ENCODE data around the gene DYSF. TPM values are rescaled to one million over a fixed set of nuclear protein-coding genes. Genes with fewer than 3 reads are reported as not detected.
A peak's percentile ranks its signal among the peaks of the same experiment; 100 is the strongest.

DYSF gene
- total and polyA plus RNA-seq, 2 donors (not counting 3 experiments of a cell fraction or from before 2014, with no cell fraction given) = 50.9 to 152 TPM

DNA sequence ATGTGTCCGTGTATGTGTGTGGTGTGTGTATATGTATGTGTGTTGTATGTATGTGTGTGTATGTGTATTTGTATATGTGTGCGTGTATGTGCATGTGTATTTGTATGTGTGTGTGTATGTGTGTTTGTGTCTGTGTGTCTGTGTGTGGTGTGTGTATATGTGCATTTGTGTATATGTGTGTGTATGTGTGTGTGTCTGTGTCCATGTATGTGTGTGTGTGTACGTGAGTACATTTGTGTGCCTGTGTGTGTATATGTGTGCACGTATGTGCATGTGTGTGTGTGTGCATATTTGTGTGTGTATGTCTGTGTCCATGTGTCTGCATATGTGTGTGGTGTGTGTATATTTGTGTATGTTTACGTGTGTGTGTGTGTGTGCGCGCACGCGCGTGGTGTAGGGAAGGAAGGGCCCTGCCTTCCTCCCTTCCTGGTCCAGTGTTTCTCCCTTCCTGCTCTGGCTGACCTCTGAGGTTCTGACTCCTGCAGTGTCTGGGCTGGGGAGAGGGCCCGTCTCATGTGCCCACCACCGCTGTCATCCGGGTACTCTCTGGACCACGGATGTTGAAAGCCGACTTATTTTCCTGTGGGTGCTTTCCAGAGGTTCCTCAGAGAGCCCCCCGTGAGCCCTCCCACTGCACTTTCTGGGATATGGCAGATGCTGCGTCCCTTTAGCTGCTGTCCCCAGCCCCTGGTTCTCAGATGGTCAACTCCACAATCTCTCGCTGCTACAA is 209.5 kb downstream of the DYSF start:
- FAIRE-seq = no peak
- dilution Hi-C loops (cut with MboI; ENCODE audit: extremely low pct_ligation_motif_present, low sequenced_read_pairs) = no loop called here

DNA sequence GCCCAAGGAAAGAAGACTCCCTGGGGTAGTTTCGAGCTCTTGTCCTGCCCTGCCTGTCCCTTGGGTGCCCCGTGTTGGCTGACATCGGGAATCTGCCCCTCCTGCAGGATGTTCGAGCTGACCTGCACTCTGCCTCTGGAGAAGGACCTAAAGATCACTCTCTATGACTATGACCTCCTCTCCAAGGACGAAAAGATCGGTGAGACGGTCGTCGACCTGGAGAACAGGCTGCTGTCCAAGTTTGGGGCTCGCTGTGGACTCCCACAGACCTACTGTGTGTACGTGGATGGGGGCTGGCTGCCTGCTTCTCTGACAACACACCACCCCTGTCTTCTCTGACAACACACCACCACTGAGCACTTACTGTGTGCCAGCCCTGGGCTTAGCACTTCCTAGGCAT is 210.8 kb downstream of the DYSF start:
- TF ChIP-seq POLR2A (IDR thresholded peaks at IDR 0.05; ENCODE audit: low read depth, low read length) = no peak
- no peak for TF ChIP-seq POLR2AphosphoS5 (IDR thresholded peaks at IDR 0.05; ENCODE audit: insufficient read depth, low read depth, low read length)
- TF ChIP-seq, protein P1, sequence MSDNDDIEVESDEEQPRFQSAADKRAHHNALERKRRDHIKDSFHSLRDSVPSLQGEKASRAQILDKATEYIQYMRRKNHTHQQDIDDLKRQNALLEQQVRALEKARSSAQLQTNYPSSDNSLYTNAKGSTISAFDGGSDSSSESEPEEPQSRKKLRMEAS (IDR thresholded peaks at IDR 0.05; ENCODE audit: insufficient read depth, insufficient read length) = no peak
- no peak for TF ChIP-seq EZH2 (IDR thresholded peaks at IDR 0.05; ENCODE audit: borderline replicate concordance, low read depth, low read length, severe bottlenecking)
- no peak for TF ChIP-seq JUN (IDR thresholded peaks at IDR 0.05; ENCODE audit: borderline replicate concordance, insufficient read depth, insufficient read length, low read depth)
- TF ChIP-seq FOS (IDR thresholded peaks at IDR 0.05; ENCODE audit: borderline replicate concordance, insufficient read depth, low read length) = no peak
- no peak for TF ChIP-seq MYC (IDR thresholded peaks at IDR 0.05; ENCODE audit: low read depth, low read length)
- TF ChIP-seq, protein P2, sequence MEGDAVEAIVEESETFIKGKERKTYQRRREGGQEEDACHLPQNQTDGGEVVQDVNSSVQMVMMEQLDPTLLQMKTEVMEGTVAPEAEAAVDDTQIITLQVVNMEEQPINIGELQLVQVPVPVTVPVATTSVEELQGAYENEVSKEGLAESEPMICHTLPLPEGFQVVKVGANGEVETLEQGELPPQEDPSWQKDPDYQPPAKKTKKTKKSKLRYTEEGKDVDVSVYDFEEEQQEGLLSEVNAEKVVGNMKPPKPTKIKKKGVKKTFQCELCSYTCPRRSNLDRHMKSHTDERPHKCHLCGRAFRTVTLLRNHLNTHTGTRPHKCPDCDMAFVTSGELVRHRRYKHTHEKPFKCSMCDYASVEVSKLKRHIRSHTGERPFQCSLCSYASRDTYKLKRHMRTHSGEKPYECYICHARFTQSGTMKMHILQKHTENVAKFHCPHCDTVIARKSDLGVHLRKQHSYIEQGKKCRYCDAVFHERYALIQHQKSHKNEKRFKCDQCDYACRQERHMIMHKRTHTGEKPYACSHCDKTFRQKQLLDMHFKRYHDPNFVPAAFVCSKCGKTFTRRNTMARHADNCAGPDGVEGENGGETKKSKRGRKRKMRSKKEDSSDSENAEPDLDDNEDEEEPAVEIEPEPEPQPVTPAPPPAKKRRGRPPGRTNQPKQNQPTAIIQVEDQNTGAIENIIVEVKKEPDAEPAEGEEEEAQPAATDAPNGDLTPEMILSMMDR (IDR thresholded peaks at IDR 0.05; ENCODE audit: extremely low read depth in 1 of 2, insufficient read depth in 1 of 2, low read depth in 1 of 2, low read length in 2 of 2) = no peak
- no peak for TF ChIP-seq GATA2 (IDR thresholded peaks at IDR 0.05; ENCODE audit: insufficient read depth, insufficient read length, low read depth, low read length)
- no peaks in the 10 kb centered on the region for H3K4me1 ChIP-seq (ENCODE audit: control insufficient read depth, extremely low read depth, insufficient read depth, low read length)
- BruUV-seq (replicated peaks) = no TSS peak
- intact Hi-C loops (cut with micrococcal nuclease) = no loop called here
- H4K20me1 ChIP-seq (replicated peaks; ENCODE audit: control insufficient read depth, extremely low read depth, insufficient read depth, low read length) = no peaks in the 10 kb centered on the region
- H3K36me3 ChIP-seq (ENCODE audit: control insufficient read depth in 2 of 2, extremely low read depth in 1 of 2, insufficient read depth in 2 of 2, low read length in 2 of 2) = peaks cover 2 to 42% of the 10 kb centered on the region in 2 experiments
- dilution Hi-C loops (cut with MboI; ENCODE audit: extremely low pct_ligation_motif_present, low sequenced_read_pairs) = no loop called here
- POLR2A ChIA-PET = no interaction called here
- no peak overlapping the region for H2AFZ ChIP-seq (ENCODE audit: low read depth, low read length)
- H3K27me3 ChIP-seq (ENCODE audit: control insufficient read depth in 2 of 2, insufficient read depth in 2 of 2, low read length in 2 of 2) = no peaks in the 10 kb centered on the region
- H3K27ac ChIP-seq (ENCODE audit: insufficient read depth, low read depth, low read length) = no peak overlapping the region
- H3K9me1 ChIP-seq (replicated peaks; ENCODE audit: control insufficient read depth, extremely low read depth, insufficient read depth, low read length) = no peaks in the 10 kb centered on the region
- no peak overlapping the region for H3K4me2 ChIP-seq (ENCODE audit: insufficient read depth, low read length)
- no peaks in the 10 kb centered on the region for H3K9me3 ChIP-seq (replicated peaks; ENCODE audit: control insufficient read depth, insufficient read depth, low read length)
- H3K79me2 ChIP-seq (ENCODE audit: control insufficient read depth, insufficient read depth, low read length) = no peaks in the 10 kb centered on the region
- no peak overlapping the region for H3K9ac ChIP-seq (replicated peaks; ENCODE audit: extremely low read depth, insufficient read depth, low read length)
- FAIRE-seq = no peak
- H3K4me3 ChIP-seq (replicated peaks in 1 of 3; ENCODE audit: insufficient read depth in 1 of 3, low read depth in 1 of 3, low read length in 3 of 3) = no peak overlapping the region
- DNase-seq (ENCODE audit: low read depth, low spot score) = no peak
- CTCF ChIA-PET = interaction anchor here (1.0 kb wide), 2 partner anchors 54 to 365 kb away, joined by 3 read pairs; no protein-coding TSS in a partner anchor

More for the DNA sequence above, 209.5 kb downstream of the DYSF start:
- no TSS peak for BruUV-seq (replicated peaks)
- H3K4me1 ChIP-seq (ENCODE audit: control insufficient read depth, extremely low read depth, insufficient read depth, low read length) = no peaks in the 10 kb centered on the region
- H4K20me1 ChIP-seq (replicated peaks; ENCODE audit: control insufficient read depth, extremely low read depth, insufficient read depth, low read length) = no peaks in the 10 kb centered on the region
- CTCF ChIA-PET = interaction anchor here (1.7 kb wide), 1 partner anchor 135 kb away, joined by 4 read pairs; no protein-coding TSS in a partner anchor
- no peak overlapping the region for H3K9ac ChIP-seq (replicated peaks; ENCODE audit: extremely low read depth, insufficient read depth, low read length)
- intact Hi-C loops (cut with micrococcal nuclease) = no loop called here
- no peak overlapping the region for H3K4me2 ChIP-seq (ENCODE audit: insufficient read depth, low read length)
- H3K9me3 ChIP-seq (replicated peaks; ENCODE audit: control insufficient read depth, insufficient read depth, low read length) = no peaks in the 10 kb centered on the region
- no peaks in the 10 kb centered on the region for H3K27me3 ChIP-seq (ENCODE audit: control insufficient read depth in 2 of 2, insufficient read depth in 2 of 2, low read length in 2 of 2)
- no peak overlapping the region for H3K27ac ChIP-seq (ENCODE audit: insufficient read depth, low read depth, low read length)
- no peaks in the 10 kb centered on the region for H3K9me1 ChIP-seq (replicated peaks; ENCODE audit: control insufficient read depth, extremely low read depth, insufficient read depth, low read length)
- H3K4me3 ChIP-seq (replicated peaks in 1 of 3; ENCODE audit: insufficient read depth in 1 of 3, low read depth in 1 of 3, low read length in 3 of 3) = no peak overlapping the region
- H3K36me3 ChIP-seq (ENCODE audit: control insufficient read depth in 2 of 2, extremely low read depth in 1 of 2, insufficient read depth in 2 of 2, low read length in 2 of 2) = peaks cover 6 to 38% of the 10 kb centered on the region in 2 experiments
- POLR2A ChIA-PET = no interaction called here
- no peaks in the 10 kb centered on the region for H3K79me2 ChIP-seq (ENCODE audit: control insufficient read depth, insufficient read depth, low read length)
- TF ChIP-seq FOS (IDR thresholded peaks at IDR 0.05; ENCODE audit: borderline replicate concordance, insufficient read depth, low read length) (no peak), POLR2A (IDR thresholded peaks at IDR 0.05; ENCODE audit: low read depth, low read length) (peak; percentile 11)
- peak; percentile 11 for DNase-seq (ENCODE audit: low read depth, low spot score)
- H2AFZ ChIP-seq (ENCODE audit: low read depth, low read length) = no peak overlapping the region

Measured in endothelial cell of umbilical vein (primary cell).